GM12891 (cell line): ENCODE results near the gene MPP1.

Experiments used
- PAX5 ChIP-seq: IDR thresholded peaks from 2 replicates; pipeline ENCODE4 v1.6.1; 2011; ENCODE audit warnings: low read length, moderate library complexity, mild to moderate bottlenecking; ENCODE audit not compliant: insufficient read depth, severe bottlenecking
- POLR2A ChIP-seq: IDR thresholded peaks from 2 replicates; pipeline ENCODE4 v1.6.1; 2011; ENCODE audit warnings: low read depth, low read length, control low read depth
- POLR2AphosphoS5 ChIP-seq: IDR thresholded peaks from 2 replicates; pipeline ENCODE4 v1.6.1; 2011; ENCODE audit warnings: low read depth, low read length, control low read depth
- POU2F2 ChIP-seq: IDR thresholded peaks from 2 replicates; pipeline ENCODE4 v1.6.1; 2011; ENCODE audit warnings: low read depth, mild to moderate bottlenecking, control low read depth, low read length, moderate library complexity
- SPI1 ChIP-seq: IDR thresholded peaks from 2 replicates; pipeline ENCODE4 v1.6.1; 2011; ENCODE audit warnings: low read depth, low read length, control low read depth
- TAF1 ChIP-seq: IDR thresholded peaks from 2 replicates; pipeline ENCODE4 v1.6.1; 2011; ENCODE audit warnings: low read depth, low read length, control low read depth

DNA sequence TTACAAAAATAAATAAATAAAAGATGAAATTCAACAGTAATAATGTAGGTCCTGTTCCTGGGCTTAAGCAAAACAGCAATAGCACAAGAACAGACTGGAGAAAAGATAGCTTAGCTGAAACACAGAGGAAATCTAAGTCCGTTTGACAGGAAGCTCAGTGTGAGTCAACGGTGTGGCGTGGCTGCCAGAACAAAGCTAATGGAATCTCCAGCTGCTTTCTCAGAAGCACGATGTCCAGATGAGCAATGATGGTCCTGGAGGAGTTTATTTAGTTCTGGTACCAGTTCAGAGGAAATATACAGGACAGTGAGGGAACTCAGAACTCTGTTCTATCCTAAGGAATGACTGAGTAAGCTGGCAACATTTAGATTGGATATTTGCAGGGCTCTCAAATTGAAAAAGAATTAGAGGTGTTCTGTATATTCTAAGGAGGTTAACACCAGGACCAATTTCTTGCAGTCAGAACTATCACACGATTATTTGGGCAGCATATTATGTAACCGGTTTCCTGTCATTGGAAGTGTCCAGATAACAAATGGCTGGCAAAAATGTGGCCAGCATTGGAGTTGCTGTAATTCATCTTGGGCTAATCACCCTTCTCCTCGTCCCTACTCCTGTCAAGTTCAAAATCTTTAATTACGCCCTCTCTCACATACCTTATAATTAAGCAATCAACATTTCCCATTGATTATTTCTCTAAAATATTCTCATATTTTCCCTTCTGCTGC is 67.1 kb downstream of the MPP1 start:
- no peak for TF ChIP-seq POLR2A
- TF ChIP-seq POLR2AphosphoS5: no peak
- no peak for TF ChIP-seq POU2F2
- TF ChIP-seq TAF1: no peak
- no peak for TF ChIP-seq SPI1
- no peak for TF ChIP-seq PAX5
